H1 (cell line): ENCODE results near the gene PGLYRP2. TPM values are rescaled to one million over a fixed set of nuclear protein-coding genes. Genes with fewer than 3 reads are reported as not detected.

Experiments used
- CHD7 ChIP-seq: fragments of 300-600 bp; sonication (generic); IDR thresholded peaks from 2 replicates; pipeline ENCODE4 v1.7.1; 2012; ENCODE audit warnings: low read length, moderate library complexity, mild to moderate bottlenecking, inconsistent platforms; ENCODE audit not compliant: insufficient replicate concordance
- HDAC2 ChIP-seq, 2 experiments: fragments of 300-600 bp in 1 of 2; sonication (generic) in 1 of 2; IDR thresholded peaks; 2 replicates each; pipeline ENCODE4 v1.6.1; 2011 to 2012; ENCODE audit warnings: low read depth in 2 of 2, low read length in 2 of 2, mild to moderate bottlenecking in 2 of 2, moderate library complexity in 2 of 2, borderline replicate concordance in 1 of 2, inconsistent platforms in 1 of 2
- HDAC6 ChIP-seq: IDR thresholded peaks from one replicate; pipeline ENCODE4 v1.7.1; 2012; ENCODE audit warnings: low read depth, mild to moderate bottlenecking, inconsistent platforms, low read length, moderate library complexity
- KDM4A ChIP-seq: IDR thresholded peaks from one replicate; pipeline ENCODE4 v1.7.1; 2012; ENCODE audit warnings: low read depth, mild to moderate bottlenecking, moderate library complexity, low read length, inconsistent platforms; ENCODE audit not compliant: severe bottlenecking
- POLR2A ChIP-seq, 2 experiments: IDR thresholded peaks; 1 replicate in 1 of 2; 2 replicates in 1 of 2; pipeline ENCODE4 v1.6.1; 2011; ENCODE audit warnings: low read depth in 2 of 2, low read length in 2 of 2, mild to moderate bottlenecking in 2 of 2; ENCODE audit errors: control extremely low read depth in 1 of 2
- POLR2AphosphoS5 ChIP-seq: IDR thresholded peaks from 2 replicates; pipeline ENCODE4 v1.6.1; 2011; ENCODE audit warnings: low read depth, low read length
- SP1 ChIP-seq: IDR thresholded peaks from 2 replicates; pipeline ENCODE4 v1.6.1; 2011; ENCODE audit warnings: low read depth, low read length
- SUZ12 ChIP-seq: fragments of 200-600 bp; sonication (generic); IDR thresholded peaks from 2 replicates; pipeline ENCODE4 v1.6.1; 2012; ENCODE audit warnings: mild to moderate bottlenecking, inconsistent platforms, low read length, moderate library complexity, mixed read lengths
- TAF1 ChIP-seq: IDR thresholded peaks from 2 replicates; pipeline ENCODE4 v1.6.1; 2011; ENCODE audit warnings: mild to moderate bottlenecking, low read depth, low read length
- polyA plus RNA-seq, 7 experiments: library from polyadenylated mRNA; depleted of rRNA in 3 of 7; stranded (reverse) in 5 of 7; unstranded in 2 of 7; fragments of >200 nt in 5 of 7; fragments of 200-250 nt in 2 of 7; gene quantifications; 1 replicate in 5 of 7; 2 replicates in 1 of 7; 4 replicates in 1 of 7; pipeline versions ENCODE4 v1.2.1 to v1.2.3, GENCODE V29; 2011 to 2013; ENCODE audit warnings: missing spikeins in 2 of 7, mixed read lengths in 2 of 7
- total RNA-seq: library from RNA; stranded (reverse); fragmentation: NEBNext Ultra II Directional; extraction: Animal tissue kit (Norgen Biotek cat#: 25700); gene quantifications from 2 replicates; pipeline ENCODE4 v1.2.1, GENCODE V29; 2021

PGLYRP2 gene
- total and polyA plus RNA-seq, 2 of the 8 experiments (the other 6 are each of a cell fraction or from before 2014, with no cell fraction given) = not detected

GRCh38 chr19:15487038-15487437 lies 7.7 kb upstream of the PGLYRP2 start (continued):
- TF ChIP-seq CHD7 (no peak), SUZ12 (no peak), KDM4A (no peak), POLR2AphosphoS5 (no peak), SP1 (no peak), POLR2A (IDR thresholded peaks at IDR 0.05; ENCODE audit: control extremely low read depth in 1 of 2, low read depth in 2 of 2, low read length in 2 of 2) (no peak), HDAC6 (no peak), TAF1 (no peak), HDAC2 (IDR thresholded peaks at IDR 0.05; ENCODE audit: borderline replicate concordance in 1 of 2, low read depth in 2 of 2, low read length in 2 of 2) (no peak)
